Omental fat pad (tissue), 4 donors: ENCODE data around the gene COBLL1. TPM values are rescaled to one million over a fixed set of nuclear protein-coding genes. Genes with fewer than 3 reads are reported as not detected.

Experiments
- ATAC-seq: fragments of 150-250 bp; one replicate; pipeline ENCODE4 v1.9.1; 2016; ENCODE audit warnings: mild to moderate bottlenecking, moderate library complexity; ENCODE audit not compliant: low FRiP score
- DNase-seq: peaks from one replicate; pipeline ENCODE4 v3.0.0-alpha.2; 2019; ENCODE audit warnings: low spot score
- total RNA-seq, 4 donors: library from RNA; depleted of rRNA; stranded (reverse); fragments of >200 nt; gene quantifications; one replicate each; pipeline ENCODE4 v1.1.0, GENCODE V29; 2016
- TF ChIP-seq, protein P1 (sequence below), 3 donors: fragments of 450-650 bp; IDR thresholded peaks; one replicate each; pipeline ENCODE4 v1.5.1; 2016 to 2017; ENCODE audit warnings: antibody characterized with exemption in 3 of 3, mild to moderate bottlenecking in 3 of 3, moderate library complexity in 2 of 3

The COBLL1 gene
- total RNA-seq, 4 donors from 2014 or later: 38.1 to 114 (median 68.5) TPM

DNA sequence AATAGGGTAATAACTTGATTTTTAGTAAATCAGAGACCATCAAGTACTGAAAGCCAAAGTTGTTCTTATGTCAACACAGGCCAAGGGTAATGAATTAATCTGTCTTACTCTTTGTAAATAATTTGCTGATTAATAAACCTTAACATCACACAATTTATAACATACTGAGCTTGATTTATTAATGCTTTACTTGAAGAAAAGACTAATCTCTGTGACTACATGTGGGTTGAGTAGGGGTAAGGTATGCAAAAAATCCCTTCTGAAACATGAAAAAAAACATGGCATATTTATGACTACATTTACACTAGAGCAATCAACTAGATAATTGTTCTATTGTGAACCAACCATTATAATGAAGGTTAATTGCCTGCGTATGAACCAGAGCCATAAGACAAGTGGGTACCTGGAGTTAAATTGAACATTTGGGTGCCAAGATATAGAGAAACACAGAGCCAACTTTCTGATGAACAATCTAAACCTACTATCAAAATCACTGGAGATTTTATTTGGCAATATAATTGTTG is 152.7 kb downstream of the COBLL1 start:
- DNase-seq: no peak
- no peak for ATAC-seq
- TF ChIP-seq, protein P1, sequence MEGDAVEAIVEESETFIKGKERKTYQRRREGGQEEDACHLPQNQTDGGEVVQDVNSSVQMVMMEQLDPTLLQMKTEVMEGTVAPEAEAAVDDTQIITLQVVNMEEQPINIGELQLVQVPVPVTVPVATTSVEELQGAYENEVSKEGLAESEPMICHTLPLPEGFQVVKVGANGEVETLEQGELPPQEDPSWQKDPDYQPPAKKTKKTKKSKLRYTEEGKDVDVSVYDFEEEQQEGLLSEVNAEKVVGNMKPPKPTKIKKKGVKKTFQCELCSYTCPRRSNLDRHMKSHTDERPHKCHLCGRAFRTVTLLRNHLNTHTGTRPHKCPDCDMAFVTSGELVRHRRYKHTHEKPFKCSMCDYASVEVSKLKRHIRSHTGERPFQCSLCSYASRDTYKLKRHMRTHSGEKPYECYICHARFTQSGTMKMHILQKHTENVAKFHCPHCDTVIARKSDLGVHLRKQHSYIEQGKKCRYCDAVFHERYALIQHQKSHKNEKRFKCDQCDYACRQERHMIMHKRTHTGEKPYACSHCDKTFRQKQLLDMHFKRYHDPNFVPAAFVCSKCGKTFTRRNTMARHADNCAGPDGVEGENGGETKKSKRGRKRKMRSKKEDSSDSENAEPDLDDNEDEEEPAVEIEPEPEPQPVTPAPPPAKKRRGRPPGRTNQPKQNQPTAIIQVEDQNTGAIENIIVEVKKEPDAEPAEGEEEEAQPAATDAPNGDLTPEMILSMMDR (IDR thresholded peaks at IDR 0.05): no peak

DNA sequence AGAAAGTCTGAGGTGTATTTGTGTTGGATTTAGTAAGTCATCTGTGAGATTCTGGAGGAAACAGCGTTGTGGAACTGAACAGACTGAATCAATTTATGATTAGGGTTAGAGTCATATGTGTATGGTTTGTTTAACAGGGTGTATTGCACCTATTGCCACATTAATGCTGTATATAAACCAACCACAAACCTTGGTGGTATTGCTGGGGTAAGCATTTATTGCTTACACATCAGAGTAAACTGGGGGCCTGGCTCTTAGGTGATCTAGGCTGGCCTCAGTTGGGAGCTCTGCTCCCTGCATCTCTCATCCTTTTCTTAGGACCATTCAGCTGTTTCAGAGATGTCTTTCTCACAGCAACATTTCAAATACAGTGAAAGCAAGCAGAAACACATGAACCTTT is 160.6 kb downstream of the COBLL1 start:
- TF ChIP-seq, protein P1 (IDR thresholded peaks at IDR 0.05): no peak
- no peak for ATAC-seq
- DNase-seq: no peak

DNA sequence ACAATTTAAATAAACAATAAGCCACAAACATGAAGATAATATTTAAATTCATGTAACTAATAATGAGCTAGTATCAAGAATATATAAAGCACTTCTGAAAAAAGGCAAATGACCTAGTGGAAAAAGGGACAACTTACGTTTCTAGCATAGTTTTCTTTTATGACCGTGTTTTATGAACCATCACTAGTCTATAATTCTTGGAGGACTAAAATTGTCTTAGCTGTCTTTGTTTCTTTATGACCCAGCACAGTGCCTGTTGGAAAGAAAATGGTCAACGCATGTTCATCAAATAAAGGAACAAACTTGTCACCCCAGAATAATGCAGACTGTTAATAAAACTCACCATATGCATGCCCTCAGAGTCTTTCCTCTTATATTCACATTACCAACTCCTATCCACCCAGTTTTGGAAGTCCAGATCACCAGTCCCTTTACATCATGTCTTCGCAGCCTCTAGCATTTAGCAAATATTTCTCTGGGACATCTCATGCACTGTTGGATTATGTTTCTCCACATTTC is 162.9 kb downstream of the COBLL1 start:
- no peak for ATAC-seq
- TF ChIP-seq, protein P1 (IDR thresholded peaks at IDR 0.05): no peak
- DNase-seq: no peak

DNA sequence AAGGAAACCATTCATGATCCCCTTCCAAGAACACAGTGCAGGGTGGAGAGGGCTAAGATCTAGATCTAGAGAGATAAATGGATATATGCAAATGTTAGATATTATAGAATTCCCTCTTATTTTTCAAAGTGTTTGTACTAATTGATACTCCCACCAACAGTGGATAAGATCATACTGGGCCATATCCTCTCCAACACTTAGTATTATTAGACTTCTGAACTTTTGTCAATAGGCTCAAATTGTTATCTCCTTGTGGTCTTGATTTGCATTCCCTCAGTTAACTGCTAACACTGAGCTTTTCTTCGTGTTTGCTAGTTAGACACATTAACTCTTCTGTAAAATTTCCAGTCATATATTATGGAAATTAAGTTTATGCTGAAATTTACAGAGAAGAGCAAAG is 163.9 kb downstream of the COBLL1 start:
- DNase-seq (no peak), ATAC-seq (no peak)
- TF ChIP-seq, protein P1 (IDR thresholded peaks at IDR 0.05): no peak

DNA sequence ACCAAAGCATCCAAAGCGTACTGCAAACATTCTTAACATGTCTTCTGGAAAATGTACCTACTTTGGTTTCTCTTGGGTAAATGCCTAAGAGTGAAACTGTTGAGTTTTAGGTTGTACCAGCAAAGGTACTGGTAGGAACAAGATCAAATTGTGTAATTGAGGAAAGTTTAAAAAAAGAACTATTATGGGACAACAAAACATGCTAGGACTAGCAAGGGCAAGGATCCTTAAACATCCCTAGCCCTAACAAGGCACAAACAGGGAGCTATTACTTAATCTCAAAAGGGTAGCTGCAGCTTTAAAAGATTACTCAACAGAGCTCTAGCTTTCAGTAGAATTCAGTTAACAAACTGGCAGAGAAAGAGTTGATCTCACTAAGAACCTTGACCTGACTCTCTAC is 164.4 kb downstream of the COBLL1 start:
- DNase-seq (no peak), ATAC-seq (no peak)
- TF ChIP-seq, protein P1 (IDR thresholded peaks at IDR 0.05): no peak

DNA sequence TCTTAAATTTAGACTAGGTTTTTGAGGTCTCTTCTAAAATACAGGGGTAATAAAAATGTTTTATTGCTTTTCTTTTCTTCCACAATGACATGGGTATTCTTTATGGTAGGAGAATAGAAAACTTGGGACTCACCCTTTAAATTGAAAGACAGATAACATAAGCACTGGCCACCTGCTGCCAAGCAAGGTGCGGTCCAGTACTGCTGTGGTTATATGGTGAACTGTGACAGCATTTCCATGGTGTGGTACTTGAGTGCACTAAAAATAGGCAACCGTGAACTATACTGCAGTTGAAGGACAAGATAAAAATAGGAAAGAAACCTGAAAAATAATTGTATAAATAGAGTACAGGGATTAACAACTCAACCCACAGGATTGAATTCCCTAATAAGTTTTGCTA is 165.9 kb downstream of the COBLL1 start:
- no peak for DNase-seq
- ATAC-seq: no peak
- TF ChIP-seq, protein P1 (IDR thresholded peaks at IDR 0.05): no peak

DNA sequence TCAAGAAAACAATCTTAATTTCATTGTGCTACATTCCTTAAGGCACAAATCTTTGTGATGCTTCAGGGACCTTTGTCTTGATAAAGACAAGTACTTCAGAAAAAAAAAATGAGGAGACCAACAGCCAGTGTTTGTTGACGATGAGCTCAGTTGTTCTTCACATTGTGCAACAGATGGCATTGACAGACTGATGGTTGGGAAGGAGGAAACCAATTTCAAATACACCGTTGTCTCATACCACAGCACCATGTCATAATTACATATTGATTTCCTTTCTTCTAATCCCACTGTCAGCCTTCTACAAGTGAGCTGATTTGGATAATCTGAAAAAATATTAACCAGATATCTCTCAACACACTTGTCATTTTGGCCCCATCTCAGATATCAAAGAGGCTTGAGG is 166.6 kb downstream of the COBLL1 start:
- ATAC-seq: no peak
- TF ChIP-seq, protein P1 (IDR thresholded peaks at IDR 0.05): no peak
- no peak for DNase-seq
